HG02970 (cell line): ENCODE data around the gene KLK6.

Source experiments
- ATAC-seq: cut with Tn5 transposase; IDR thresholded peaks from one replicate; pipeline ENCODE4 v1.9.1; 2021; ENCODE audit warnings: mild to moderate bottlenecking, moderate library complexity, moderate number of reproducible peaks; ENCODE audit not compliant: unreplicated experiment, low FRiP score

Gene KLK6

DNA sequence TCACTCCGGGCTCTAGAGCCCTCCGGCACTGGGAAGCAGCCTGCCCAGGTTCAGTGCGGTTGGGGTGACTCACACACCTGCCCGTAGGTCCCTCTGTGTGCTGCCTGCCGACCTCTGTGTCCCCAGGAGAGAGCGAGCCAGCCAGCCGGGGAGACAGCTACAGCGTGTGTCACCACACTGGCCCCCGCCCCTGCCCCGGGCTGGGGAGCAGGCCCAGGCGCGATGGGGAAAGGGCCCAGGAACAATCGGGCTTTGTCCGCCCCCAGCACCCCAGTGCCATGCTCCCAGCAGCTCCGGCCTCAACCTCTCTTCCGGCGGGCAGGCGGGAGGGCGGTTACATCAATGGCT, at the start of gene KLK6:
KLK6 (minus strand) TSS at position 179 of the 348 bp plus-strand sequence. CDS start 1,487 bp downstream, outside the sequence.
- no peak for ATAC-seq

DNA sequence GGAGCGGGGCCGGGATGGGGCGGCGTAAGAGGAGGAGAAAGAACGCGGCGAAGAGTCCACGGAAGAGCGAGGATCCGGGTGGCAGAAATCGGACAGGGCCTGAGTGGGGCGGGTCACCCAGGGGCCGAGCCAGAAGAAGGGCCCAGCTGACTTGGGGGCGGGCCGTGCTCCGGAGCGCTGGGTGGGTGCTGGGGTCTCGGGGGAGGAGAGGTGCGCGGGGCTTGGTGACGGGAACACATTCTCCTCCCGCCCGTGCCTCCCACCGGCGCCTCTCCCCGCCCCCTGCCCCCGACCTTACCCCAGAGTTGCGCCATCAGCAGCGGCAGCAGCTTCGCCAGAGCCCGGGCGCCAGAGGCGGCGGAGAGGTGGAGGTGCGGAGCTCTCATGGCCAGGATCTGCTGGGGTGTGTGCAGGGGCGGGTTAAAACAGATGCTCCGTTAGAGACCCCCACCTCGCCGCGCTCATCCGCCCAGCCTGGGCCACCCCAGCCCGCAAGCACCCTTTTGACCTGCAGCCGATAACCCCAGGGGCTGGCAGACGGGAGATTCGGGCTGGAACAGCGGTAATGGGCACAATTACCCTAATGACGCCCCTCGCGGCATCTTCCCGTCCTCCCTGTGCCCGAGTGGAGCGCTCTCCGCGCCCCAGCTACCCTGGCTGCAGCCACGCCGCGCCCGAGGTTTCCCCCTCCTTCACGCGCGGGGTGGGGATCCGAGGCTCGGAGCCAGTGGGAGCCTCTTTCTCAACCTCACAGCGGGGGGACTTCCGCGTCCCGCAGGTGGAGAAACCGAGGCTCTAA, 49.6 kb upstream of the KLK6 start:
- no peak for ATAC-seq

DNA sequence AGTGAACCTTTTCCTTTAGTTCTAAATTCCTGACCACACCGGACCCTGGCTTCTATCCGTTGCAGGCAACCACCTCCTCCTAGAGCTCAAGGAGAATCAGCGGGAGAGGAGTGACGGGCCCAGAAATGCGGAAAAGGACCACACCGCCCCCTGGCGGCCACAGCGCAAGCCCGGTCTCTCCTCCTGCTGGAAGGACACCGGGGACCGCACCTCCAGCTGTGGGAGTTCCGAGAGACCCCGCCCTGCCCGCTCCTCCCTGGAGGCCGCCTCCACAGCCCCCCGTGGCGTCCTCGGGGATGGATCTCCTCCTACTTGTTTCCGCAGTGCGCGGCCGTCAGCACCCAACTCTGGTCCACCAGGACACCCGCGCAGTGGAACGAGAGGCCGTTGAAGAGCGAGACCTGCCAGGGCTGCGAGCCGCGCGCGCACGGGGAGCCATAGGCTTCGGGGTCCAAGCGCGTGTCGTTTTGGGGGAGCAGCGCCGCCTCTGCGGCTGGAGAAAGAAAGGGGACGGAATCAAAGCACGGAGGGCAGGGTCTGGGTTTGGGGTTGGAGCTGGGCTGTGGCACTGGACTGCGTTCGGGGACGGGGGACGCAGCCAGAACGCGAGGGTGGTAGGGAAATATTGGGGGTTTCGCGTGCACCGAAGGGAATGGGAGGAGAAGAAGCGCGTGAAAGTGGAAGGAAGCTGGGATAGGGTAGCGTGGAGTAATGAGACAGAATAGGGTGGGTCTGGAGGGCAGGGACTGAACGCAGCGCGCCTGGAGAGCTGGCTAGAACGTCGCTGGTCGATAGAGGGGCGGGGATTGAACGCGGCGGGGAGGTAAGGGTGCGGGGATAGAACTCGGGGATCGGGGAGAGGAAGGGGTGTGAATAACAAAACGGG, 47.6 kb upstream of the KLK6 start:
- no peak for ATAC-seq

DNA sequence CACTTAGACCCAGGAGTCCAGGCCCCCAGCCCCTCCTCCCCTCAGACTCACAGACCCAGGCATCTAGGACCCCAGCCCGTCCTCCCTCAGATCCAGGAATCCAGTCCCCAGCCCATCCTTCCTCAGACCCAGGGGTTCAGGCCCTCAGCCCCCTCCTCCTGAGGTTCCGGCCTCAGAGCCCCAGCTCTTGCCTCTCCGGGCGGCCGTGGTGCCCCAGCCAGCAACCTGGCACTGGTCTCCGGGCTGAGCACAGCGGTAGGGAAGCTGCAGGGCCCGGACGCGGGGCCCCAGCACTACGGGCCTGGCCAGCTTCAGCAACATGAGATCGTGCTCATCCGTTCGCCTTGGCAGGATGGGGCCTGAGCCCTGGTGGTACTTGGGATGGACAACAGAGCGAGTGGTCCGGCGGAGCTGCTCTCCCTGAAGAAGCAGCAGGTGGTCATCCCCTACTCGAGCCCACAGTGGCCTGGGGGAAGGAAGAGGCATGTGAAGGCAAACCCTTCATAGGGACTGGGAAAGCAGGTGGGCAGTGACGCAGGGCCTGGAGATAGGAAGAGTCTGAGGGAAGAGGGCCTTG, 46.4 kb upstream of the KLK6 start:
- no peak for ATAC-seq

DNA sequence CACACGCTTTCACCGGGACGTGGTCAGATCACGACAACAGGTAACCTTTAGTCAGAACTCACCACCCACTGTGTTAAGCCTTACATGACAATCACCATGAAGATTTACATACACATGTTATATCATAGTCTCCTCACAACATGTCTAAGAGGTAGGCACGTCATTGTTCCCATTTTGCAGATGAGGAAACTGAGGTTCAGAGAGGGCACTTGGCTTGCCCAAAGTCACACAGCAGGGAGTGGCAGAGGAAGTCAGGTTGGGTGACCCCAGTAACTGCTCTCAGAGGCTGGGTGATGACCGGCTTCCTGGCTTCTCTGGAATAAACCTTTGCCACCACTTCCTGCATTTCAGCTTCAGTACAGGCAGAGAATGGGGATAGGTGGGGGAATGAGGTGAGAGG, 44.9 kb upstream of the KLK6 start:
- no peak for ATAC-seq

DNA sequence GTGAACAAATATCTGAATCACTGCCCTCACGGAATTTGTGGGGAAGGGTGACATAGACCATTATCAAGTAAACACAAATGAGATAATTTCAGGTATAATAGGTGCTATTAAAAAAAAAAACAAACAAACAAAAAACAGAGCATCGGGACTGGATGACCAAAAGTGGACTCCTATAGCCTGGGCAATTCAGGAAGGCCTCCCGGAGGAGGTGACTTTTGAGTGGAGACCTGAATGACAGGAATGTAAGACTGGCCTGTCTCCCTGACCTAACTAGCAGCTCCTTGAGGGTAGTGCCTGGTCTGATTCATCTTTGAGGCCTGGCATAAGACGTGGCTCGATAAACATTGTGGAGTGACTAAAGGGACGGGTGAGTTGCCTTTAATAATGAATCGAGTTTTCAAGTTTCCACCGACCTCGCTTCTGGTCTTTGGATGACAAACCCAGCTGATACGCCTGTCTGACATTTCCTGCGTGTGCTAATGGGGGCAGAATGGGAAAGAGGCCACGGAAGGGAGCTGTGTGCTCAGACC, 43.3 kb upstream of the KLK6 start:
- no peak for ATAC-seq

DNA sequence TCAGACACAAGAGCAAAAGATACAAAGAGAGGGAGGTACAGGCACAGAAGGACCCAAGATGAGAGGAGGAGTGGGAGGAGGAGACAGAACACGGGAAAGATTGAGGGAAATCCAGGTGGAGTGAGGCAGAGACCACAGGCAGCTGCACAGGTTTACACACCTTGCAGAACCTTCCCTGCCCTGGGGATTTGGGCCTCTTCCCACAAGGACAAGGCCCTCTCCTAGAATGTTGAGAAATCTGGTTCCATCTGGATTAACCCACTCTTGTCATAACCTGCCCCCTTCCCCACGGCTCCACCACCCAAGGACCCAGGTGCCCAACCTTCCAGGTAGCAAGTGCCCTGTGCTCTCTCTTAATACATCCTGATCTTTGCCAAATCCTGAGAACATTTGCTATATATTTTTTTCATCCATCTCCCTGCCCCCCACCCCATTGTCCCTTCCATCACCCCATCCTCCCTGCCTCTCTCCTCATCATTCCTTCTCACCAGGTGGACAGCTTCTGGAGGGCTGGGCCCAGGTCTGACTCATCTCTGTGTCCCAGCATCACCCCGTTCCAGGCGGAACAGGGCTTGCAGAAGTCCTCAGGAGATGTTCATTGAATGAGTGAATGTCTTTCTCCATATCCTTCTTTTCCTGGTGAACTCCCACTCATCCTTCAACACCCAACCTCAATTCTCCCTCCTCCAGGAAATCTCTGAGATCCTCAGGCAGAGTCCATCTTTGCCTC, 40.8 kb upstream of the KLK6 start:
- no peak for ATAC-seq

DNA sequence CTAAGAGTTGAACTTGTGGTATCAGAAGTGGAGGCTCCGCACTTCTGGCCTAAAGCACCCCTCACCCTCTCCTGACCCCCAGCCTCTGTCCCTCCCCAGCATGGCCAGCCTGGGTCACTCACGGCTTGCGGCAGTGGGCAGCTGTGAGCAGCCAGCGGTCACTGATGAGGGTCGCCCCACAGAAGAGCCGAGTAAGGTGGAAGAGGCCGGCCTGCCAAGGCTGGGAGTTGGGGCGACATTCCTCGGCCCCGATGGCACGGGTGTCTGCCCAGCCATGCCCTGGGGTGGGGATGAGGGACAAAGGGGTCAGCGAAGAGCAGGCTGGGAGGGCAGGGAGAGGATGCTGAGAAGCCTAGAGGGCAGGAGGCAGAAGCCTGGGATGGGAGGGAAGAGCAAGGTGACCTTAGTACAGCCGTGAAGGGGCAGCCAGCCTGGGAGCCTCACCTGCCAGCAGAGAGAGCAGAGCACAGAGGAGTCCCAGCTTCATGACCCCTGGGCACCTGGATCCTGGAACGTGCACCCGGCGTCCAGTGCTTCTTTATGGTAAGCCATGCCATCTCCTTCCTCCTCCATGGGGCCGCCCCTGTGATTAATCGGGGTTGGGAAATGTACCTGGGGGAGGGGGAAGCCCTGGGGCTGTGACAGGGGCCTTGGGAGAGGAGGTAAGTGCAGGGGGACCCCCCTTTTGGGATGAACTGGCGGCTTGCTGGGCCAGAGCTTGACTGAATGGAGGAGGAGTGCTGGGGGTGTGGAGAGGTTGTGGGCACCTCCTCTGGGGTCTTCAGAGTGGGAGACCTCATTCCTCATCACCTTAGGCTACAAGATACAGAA, 39.9 kb upstream of the KLK6 start:
- no peak for ATAC-seq

DNA sequence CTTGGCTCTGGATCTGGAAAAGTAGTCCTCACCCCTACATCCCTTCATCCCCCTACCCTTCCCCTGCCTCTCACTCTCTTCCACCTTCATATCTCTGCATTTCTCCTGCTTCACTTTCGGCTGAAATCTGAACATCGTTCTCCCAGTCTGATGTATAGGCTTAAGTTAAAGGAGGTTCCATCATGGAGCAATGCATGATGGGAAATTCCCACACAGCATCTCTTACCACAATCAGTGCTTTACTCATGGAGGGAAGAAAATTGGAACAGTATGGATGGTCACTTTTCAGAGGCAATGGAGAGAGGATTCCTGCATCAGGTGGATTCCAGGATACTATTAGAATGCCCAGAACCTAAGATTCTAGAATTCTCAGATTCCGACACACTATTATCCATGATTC, 38.1 kb upstream of the KLK6 start:
- ATAC-seq = no peak

DNA sequence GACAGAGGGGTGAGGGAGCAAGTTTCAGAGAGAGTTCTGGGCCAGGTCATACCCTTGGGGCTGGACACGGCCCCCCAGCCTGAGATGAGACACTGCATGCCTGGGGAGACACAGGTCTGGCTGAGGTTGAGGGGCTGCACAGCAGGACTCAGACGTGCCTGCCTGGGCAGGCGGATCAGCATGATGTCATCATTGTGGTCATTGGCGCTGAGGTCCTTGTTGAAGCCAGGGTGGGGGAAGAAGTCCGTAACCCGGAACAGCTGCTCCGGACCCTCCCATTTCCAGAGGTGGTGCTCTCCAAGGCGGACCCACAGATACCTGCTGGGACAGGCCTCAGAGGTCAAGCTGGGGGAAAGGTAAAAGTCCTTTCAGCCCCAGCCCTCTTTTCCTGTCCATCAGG, 37.0 kb upstream of the KLK6 start:
- ATAC-seq = no peak

DNA sequence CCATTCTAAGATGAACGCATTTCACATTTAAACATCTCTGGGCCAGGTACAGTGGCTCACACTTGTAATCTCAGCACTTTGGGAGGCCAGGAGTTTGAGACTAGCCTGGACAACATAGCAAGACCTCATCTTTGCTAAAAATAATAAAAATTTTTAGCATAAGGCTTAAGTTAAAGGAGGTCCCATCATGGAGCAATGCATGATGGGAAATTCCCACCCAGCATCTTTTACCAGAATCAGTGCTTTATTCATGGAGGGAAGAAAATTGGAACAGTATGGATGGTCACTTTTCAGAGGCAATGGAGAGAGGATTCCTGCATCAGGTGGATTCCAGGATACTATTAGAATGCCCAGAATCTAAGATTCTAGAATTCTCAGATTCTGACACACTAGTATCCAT, 35.9 kb upstream of the KLK6 start:
- no peak for ATAC-seq

DNA sequence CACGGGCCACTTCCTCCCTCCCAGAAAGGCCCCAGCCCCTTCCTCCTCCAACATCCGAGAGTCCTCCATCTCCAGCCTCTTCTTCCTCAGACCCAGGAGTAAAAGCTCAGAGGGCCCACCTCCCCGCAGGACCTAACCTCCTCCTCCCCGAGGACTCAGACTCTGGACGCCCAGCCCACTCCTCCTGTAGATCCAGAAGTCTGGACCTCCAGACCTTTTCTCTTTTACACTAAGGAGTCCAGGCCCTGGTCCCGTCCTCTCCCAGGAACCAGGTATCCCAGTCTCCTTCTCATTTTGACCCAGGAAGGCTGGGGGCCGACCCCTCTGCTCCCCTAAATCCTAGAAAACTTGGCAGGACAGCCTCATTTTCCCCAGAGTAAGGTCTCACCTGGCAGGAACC, 33.9 kb upstream of the KLK6 start:
- no peak for ATAC-seq

DNA sequence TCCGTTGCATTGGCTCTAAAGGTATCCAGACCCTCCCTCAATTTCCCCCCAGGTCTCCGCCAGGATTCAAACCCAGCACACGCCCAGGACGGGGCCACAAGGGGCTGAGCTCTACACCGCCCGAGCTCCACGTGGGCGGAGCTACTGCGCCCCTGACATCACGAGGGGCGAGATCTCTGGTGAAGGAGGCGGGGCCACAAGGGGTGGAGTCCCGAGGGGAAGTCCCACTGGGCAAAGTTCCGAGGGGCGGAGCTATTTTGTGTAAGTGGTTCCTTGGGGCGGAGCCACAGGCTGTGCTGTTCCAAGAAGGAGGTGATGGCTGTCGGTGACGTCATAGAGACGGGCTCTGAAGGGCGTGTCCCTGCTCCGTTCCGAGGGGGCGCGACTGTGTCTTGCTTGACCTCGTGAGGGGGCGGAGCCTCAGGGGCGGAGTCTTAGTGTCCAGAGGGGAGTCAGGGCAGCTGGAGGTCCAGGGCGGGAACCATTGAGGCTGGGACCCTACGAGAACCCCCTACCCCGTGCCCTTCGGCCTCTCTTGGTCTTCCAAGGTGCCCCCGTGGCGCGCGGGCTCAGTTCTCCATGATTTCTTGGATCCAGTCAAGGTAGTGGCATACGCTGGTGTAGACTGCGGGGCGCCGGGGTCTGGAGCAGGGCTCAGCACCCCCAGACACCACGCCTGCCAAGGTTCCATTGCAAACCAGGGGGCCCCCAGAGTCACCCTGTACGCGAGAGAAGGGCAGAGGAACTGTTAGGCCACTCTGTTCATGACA, 33.3 kb upstream of the KLK6 start:
- ATAC-seq = no peak

DNA sequence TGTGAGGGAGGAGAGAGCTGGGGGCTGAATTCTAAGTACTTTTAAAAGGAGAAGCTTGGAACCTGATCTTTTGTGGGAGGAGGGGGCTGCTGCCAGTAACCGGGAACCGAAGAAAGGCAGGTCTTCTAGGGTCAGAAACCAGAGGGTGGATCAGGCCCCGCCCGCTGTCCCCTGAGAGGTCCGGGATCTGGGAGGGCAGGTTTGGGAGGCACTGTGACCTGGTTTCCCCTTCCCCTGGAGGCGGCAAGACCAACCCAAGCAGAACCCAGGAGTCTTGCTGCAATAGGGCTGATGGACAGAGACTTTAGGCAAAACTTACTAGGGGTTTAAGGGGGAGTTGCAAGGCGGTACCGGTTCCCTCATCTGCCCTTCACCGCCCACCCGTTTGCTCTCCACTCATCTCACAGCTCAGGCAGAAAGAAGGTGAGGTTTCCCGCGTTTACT, 32.7 kb upstream of the KLK6 start:
- ATAC-seq = no peak

DNA sequence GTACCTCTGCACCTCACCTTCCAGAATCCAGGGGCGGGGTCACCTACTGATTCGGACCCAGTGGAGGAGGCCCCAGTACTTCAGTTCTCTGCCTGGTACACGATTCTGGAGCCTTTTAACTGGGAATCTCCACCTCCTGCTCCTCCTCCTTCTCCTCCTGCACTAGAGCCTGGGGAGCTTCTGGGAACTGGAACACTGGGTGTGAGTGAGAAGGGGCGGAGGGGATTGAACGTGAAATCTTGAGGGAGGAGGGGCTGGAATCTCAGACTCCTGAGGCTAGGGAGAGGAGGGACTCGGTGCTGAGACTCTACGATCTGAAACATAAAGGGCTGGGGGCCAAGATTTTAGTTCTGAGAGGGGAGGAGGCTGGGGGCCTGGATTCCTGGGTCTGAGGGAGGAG, 32.1 kb upstream of the KLK6 start, which contains the start of gene KLK8:
KLK8 (minus strand) TSS at position 90 of the 400 bp plus-strand sequence. CDS start 437 bp downstream, outside the sequence.
- ATAC-seq = no peak

DNA sequence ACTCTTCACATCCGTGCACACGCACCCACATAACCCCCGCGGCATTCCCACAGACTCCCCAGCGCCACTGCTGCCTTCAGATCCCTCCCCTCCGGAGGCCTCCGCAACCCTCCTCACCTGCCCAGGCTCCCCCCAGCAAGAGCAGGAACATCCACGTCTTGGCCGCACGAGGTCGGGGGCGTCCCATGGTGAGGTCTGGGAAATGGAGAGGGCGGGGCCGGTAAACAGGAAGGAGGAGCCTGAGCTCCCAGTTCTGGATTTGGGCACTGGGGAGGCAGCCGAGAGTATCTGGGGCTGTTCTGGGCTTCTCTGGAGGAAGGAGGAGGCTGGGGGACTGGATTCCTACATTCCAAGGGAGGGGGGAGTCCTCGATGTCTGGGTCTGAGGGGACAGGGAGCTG, 31.6 kb upstream of the KLK6 start:
- ATAC-seq = no peak

DNA sequence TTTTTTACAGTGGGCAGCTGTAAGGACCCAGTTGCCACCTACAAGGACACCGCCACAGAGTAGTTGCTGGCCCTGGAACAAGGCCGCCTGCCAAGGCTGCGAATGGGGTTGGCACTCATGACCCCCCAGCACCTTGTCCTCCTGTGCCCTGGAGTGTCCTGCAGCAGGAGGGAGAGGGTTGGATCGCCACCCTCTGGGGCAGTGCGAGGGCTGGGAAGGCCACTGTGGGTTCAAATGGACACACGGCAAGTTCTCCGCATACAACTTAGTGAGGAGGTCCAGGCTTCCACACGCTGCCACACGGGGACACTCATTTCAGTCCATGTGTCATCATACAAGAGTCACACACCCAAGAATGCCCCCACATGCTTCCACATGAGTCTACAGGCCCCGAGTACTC, 31.0 kb upstream of the KLK6 start:
- ATAC-seq = no peak

DNA sequence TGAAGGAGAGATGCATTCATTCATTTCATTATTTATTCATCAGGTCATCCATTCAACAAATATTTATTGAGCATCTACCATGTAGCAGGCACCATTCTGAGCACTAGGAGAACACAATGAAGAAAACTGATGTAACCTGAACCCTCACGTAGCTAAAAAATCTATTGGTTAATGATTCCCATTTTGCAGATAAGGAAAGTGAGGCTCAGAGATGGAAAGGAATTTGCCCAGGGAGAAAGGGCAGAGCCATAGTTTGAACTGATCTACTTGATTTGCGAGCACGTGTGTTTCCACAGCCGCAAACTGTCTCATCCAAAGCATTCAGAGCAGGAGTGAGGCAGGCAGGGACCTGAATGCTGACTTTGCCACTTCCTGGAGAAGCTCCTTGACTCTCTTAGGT, 29.3 kb upstream of the KLK6 start:
- no peak for ATAC-seq

DNA sequence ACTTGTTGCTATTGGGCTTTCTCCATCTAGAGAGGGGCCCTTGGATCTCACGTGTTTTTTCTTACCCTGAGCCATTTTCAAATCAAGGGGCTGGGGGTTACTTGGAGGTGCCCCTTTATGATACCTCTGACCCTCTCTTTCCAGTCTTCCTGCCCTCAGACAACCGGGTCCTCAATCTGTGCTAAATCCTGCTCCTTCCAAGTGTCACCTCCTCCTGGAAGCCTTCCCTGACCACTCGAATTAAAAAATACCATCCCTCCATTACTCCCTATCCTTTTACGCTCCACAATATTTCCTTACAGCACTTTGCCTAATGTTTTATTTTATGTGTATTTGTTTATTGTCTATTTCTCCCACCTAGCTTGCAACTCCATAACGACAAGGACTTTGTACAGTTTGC, 28.7 kb upstream of the KLK6 start:
- no peak for ATAC-seq
